GM12872 (cell line): Measurements from ENCODE around the gene NAA20.

Experiments used
- TF ChIP-seq, protein P1 (sequence below): IDR thresholded peaks from 3 replicates; pipeline ENCODE4 v1.5.1; 2011; ENCODE audit warnings: low read depth, mild to moderate bottlenecking, low read length, moderate library complexity; ENCODE audit not compliant: insufficient read depth

NAA20 gene

DNA sequence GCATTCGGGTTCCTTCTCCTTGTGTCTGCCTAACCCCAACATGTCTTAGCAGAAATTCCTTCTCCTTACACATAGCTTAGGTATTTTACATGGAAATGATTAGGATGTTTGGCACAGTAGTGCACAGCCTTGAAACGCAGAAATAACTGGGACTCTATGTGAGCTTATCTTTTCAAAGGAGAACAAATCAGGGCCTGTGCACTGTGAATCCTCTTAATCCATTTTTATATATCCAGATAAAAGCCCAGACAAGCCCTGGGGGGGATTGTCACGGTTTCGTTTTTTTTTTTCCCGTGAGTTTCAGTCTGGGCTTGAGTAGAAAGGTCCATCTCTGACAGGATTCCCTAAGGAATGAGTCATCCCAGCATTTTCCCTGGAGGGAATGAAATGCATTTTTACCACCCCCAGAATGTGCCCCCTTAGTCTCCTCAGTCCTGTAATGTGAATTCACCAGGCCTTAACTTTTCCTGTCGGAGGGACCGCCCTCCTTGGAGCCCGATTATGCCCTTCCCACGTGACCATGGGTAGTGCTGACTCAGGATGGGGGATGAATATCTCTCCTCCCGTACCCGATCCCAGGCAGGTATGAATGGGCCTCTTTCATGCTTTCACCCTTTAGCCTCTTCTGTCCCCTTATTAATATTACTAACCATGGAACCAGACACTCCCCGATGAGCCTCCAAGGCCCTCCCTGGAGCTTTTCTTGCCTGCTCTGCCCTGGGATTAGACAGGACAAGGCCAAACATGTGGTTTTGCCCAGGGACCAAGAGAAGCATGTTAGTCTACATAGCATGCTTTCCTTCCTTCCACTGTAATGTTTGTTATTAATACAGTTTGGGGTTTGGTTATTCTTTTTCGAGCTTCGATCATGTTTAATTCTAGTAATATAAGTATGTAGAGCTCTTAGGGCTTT, 23.9 kb upstream of the NAA20 start:
- TF ChIP-seq, protein P1, sequence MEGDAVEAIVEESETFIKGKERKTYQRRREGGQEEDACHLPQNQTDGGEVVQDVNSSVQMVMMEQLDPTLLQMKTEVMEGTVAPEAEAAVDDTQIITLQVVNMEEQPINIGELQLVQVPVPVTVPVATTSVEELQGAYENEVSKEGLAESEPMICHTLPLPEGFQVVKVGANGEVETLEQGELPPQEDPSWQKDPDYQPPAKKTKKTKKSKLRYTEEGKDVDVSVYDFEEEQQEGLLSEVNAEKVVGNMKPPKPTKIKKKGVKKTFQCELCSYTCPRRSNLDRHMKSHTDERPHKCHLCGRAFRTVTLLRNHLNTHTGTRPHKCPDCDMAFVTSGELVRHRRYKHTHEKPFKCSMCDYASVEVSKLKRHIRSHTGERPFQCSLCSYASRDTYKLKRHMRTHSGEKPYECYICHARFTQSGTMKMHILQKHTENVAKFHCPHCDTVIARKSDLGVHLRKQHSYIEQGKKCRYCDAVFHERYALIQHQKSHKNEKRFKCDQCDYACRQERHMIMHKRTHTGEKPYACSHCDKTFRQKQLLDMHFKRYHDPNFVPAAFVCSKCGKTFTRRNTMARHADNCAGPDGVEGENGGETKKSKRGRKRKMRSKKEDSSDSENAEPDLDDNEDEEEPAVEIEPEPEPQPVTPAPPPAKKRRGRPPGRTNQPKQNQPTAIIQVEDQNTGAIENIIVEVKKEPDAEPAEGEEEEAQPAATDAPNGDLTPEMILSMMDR = no peak

DNA sequence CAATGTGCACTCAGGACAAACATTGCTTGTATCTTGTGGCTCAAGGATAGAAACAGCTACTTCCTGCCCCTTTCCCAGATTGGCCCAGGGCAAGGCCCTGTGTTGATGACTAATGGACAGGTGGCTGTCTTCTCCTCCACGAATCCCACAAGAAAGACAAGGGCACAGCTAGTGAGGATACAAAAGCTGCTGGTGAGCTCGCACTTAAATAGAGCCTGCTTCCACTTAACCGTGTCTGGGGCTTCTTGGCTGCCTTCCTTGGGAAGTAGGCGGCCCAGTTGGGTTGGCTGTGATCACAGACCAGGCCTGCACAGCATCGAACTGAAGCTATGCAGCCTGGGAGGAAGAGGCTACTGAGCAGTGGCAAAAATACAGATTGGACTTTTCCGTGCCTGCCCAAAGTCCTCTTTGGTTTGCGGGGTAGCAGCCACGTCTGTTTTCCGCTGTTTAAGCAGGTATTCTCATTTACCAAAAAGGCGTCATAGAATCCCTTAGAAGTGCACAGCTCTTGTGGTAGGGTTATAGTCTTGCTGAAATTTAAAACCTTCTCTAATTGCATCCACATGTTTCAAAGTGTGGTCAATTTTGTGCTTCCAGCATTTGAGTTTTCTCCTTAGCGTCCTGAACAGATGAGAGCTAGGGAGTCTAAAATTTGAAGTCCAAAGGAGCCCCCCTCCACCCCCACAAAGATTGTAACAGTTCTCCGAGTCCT, 23.0 kb upstream of the NAA20 start:
- TF ChIP-seq, protein P1 = no peak

DNA sequence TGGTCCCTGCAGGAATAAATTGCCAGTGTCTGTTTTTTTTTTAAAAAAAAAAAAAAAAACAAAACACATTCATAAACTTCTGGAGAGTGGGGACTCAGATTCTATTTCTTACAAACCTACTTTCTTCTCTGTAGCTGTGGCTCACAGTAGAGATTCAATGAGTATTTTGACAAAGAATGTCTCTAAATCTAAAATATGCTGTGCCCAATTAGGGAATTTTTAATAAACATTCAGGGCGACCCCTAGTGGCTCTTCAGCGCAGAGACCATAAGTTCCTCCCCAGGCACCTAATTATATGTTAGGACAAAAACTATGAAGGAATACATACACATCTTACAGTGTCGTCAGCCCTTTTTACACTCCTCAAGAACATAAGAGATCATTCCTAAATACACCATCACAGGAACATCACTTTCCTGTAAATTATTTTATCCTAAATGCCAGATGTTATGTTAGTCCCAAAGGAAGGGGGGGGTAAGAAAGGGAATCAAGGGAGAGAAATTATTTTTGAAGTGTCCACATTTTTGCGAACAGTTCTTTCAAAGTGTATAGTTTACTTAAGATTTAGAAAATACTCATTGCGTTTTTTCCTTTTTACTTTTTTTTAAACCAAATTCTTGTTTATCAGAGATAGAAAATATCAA, 21.8 kb upstream of the NAA20 start:
- TF ChIP-seq, protein P1 = peak; percentile 67

DNA sequence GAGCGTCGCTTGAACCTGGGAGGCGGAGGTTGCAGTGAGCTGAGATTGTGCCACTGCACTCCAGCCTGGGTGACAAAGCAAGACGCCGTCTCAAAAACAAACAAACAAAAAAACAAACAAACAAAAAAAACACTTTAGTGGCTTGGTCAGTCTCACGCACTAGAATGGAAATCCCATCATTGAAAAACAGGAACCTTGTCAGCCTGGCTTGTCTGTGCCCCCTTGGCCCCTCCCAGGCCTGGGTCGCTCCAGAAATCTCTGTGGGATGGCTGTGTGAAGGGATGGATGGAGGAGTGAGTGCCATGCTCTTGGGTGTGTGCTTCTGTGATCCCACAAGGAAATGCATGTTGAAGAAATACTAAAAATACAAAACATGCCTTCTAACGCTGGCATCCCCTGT, 20.9 kb upstream of the NAA20 start:
- TF ChIP-seq, protein P1 = no peak

DNA sequence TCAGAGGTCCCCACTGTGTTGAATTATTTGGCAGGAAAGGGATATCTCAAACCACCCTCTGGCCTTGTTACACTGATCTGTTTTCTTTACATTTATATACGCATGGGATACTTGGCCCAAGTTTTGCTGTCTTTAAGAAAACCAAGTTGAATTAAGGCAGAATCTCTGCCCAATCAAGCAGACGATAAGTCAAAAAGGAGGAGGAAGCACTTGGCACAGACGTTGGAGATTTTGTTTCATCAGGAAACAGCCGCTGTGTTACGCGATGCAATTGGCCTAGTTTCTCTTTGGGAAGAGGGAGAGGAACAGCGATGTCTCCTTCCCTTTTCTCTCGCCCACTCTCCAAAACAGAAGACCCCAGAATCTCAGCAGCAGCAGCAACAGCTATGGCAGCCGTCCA, 20.2 kb upstream of the NAA20 start:
- TF ChIP-seq, protein P1 = no peak

DNA sequence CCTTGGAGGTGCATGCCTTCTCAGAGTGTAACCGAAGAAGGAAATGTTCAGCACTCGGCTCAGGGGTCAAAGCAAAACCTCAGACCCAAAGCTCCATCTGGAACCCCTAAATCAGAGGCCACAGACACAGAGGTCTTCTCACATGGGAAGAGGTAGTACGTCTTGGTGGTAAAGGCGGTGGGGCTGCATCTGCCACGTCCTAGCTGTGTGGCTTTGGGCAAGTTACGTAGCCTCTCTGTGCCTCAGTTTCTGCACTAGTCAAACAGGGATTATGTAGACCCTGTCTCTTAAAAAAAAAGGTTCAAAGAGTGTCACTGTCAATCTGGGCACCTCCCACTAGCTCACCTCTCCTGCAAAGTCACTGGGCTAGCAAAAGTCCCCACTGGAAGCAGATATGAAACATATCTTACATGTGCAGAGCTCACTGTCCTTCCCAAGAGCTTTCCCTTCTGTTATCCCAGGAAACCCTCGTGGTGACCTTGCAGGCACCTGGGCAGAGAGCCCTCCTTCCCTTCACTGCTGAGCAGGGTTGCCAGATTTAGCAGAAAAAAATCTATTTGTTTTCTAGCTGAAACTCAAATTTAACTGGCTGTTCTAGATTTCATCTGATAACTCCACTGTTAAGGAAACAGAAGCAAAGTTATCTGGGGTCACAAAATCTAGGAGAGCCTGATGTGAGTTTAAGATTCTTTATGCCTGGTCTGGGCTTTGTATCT, 18.0 kb upstream of the NAA20 start:
- TF ChIP-seq, protein P1 = no peak
